NCI-H146 treated with DMSO at 0.1 percent for 48 hours (cell line): ENCODE data around the gene NLGN1.
A peak's percentile ranks its signal among the peaks of the same experiment; 100 is the strongest.

Experiments used
- DNase-seq: peaks from one replicate; lab custom pipeline; 2025; ENCODE audit not compliant: unreplicated experiment; lab: John Stamatoyannopoulos, UW

Gene NLGN1

GRCh38 chr3:173945806-173946205, 548.3 kb downstream of the NLGN1 start:
- DNase-seq = no peak

GRCh38 chr3:173954647-173955046, 557.1 kb downstream of the NLGN1 start:
- DNase-seq = no peak

GRCh38 chr3:173957646-173958045, 560.1 kb downstream of the NLGN1 start:
- DNase-seq = no peak

- no peak for DNase-seq
These were observed 561.3 kb downstream of the NLGN1 start for GRCh38 chr3:173958805-173959204.

- no peak for DNase-seq
These were observed 572.7 kb downstream of the NLGN1 start for GRCh38 chr3:173970281-173970680.

GRCh38 chr3:173976281-173976680, 578.7 kb downstream of the NLGN1 start:
- DNase-seq = no peak

GRCh38 chr3:173977747-173978146, 580.2 kb downstream of the NLGN1 start:
- no peak for DNase-seq

- DNase-seq = no peak
These were observed 585.8 kb downstream of the NLGN1 start for GRCh38 chr3:173983343-173983742.

GRCh38 chr3:173986861-173987410, 589.4 kb downstream of the NLGN1 start:
- DNase-seq = no peak

GRCh38 chr3:173988909-173989308, 591.4 kb downstream of the NLGN1 start:
- no peak for DNase-seq

GRCh38 chr3:173992416-173992815, 594.9 kb downstream of the NLGN1 start:
- DNase-seq = no peak

- peak; percentile 77 for DNase-seq
These were observed 595.8 kb downstream of the NLGN1 start for GRCh38 chr3:173993299-173993698.

GRCh38 chr3:174000675-174001074, 603.1 kb downstream of the NLGN1 start:
- DNase-seq = no peak

GRCh38 chr3:174002543-174002942, 605.0 kb downstream of the NLGN1 start:
- DNase-seq = no peak

- DNase-seq = no peak
These were observed 613.4 kb downstream of the NLGN1 start for GRCh38 chr3:174010907-174011306.

- no peak for DNase-seq
These were observed 618.6 kb downstream of the NLGN1 start for GRCh38 chr3:174016186-174016585.

- DNase-seq = no peak
These were observed 622.6 kb downstream of the NLGN1 start for GRCh38 chr3:174020156-174020555.

GRCh38 chr3:174023421-174023820, 625.9 kb downstream of the NLGN1 start:
- DNase-seq = no peak

GRCh38 chr3:174028673-174029072, 631.1 kb downstream of the NLGN1 start:
- DNase-seq = no peak

- peak; percentile 53 for DNase-seq
These were observed 637.9 kb downstream of the NLGN1 start for GRCh38 chr3:174035328-174035886.

- no peak for DNase-seq
These were observed 648.8 kb downstream of the NLGN1 start for GRCh38 chr3:174046311-174046710.

GRCh38 chr3:174049472-174049871, 651.9 kb downstream of the NLGN1 start:
- DNase-seq = no peak

- DNase-seq = no peak
These were observed 653.6 kb downstream of the NLGN1 start for GRCh38 chr3:174051191-174051590.
